HG03097 (cell line): ENCODE results near the gene ANKRD36.
"Not testable (repeated sequence)": the region's sequence is repeated elsewhere in the genome, so short reads cannot be mapped to it uniquely, and the experiment has no call there.

Source experiments
- ATAC-seq: cut with Tn5 transposase; IDR thresholded peaks from one replicate; pipeline ENCODE4 v1.9.1; 2021; ENCODE audit not compliant: unreplicated experiment, low FRiP score

The ANKRD36 gene

GRCh38 chr2:97112320-97113049 lies 468 bp upstream of the ANKRD36 start:
- ATAC-seq, result peak; percentile 58

- ATAC-seq, result not testable (repeated sequence)
These were observed 916 bp downstream of the ANKRD36 start for GRCh38 chr2:97113882-97114255.

- not testable (repeated sequence) for ATAC-seq
These were observed 16.1 kb downstream of the ANKRD36 start for GRCh38 chr2:97129090-97129489.

GRCh38 chr2:97144016-97144415 lies 31.1 kb downstream of the ANKRD36 start:
- not testable (repeated sequence) for ATAC-seq

- not testable (repeated sequence) for ATAC-seq
These were observed 53.6 kb downstream of the ANKRD36 start for GRCh38 chr2:97166548-97166947.

- not testable (repeated sequence) for ATAC-seq
These were observed 55.0 kb downstream of the ANKRD36 start for GRCh38 chr2:97167938-97168337.

GRCh38 chr2:97168583-97168982 lies 55.6 kb downstream of the ANKRD36 start:
- not testable (repeated sequence) for ATAC-seq

GRCh38 chr2:97180391-97180790 lies 67.4 kb downstream of the ANKRD36 start:
- not testable (repeated sequence) for ATAC-seq

GRCh38 chr2:97195349-97195748 lies 82.4 kb downstream of the ANKRD36 start:
- ATAC-seq, result not testable (repeated sequence)

- ATAC-seq, result not testable (repeated sequence)
These were observed 84.3 kb downstream of the ANKRD36 start for GRCh38 chr2:97197251-97197650.

GRCh38 chr2:97200887-97201286 lies 87.9 kb downstream of the ANKRD36 start:
- not testable (repeated sequence) for ATAC-seq

GRCh38 chr2:97202643-97203250 lies 89.8 kb downstream of the ANKRD36 start:
- not testable (repeated sequence) for ATAC-seq

GRCh38 chr2:97210325-97210724 lies 97.4 kb downstream of the ANKRD36 start:
- ATAC-seq, result no peak

GRCh38 chr2:97215025-97215424 lies 102.1 kb downstream of the ANKRD36 start:
- not testable (repeated sequence) for ATAC-seq

GRCh38 chr2:97230848-97231585 lies 118.1 kb downstream of the ANKRD36 start:
- not testable (repeated sequence) for ATAC-seq

GRCh38 chr2:97232981-97233380 lies 120.0 kb downstream of the ANKRD36 start:
- ATAC-seq, result not testable (repeated sequence)

GRCh38 chr2:97233660-97234295 lies 120.8 kb downstream of the ANKRD36 start:
- ATAC-seq, result not testable (repeated sequence)

GRCh38 chr2:97261192-97261591 lies 148.2 kb downstream of the ANKRD36 start:
- not testable (repeated sequence) for ATAC-seq

- not testable (repeated sequence) for ATAC-seq
These were observed 153.5 kb downstream of the ANKRD36 start for GRCh38 chr2:97266449-97266848.

GRCh38 chr2:97267411-97268074 lies 154.6 kb downstream of the ANKRD36 start:
- no peak for ATAC-seq
